Adrenal gland (tissue), 5 donors: ENCODE measurements around the gene B9D2.

Experiments
- POLR2A ChIP-seq, 2 donors: fragments of 450-650 bp; IDR thresholded peaks; one replicate each; pipeline ENCODE4 v1.6.1; 2017; ENCODE audit warnings: antibody characterized with exemption in 2 of 2, mild to moderate bottlenecking in 2 of 2, moderate library complexity in 1 of 2
- TF ChIP-seq, protein P1 (sequence below), 6 experiments: fragments of 450-650 bp in 4 of 6; fragments of 200-600 bp in 2 of 6; sonication (generic) in 1 of 6; IDR thresholded peaks; 1 replicate in 5 of 6; 2 replicates in 1 of 6; pipeline versions ENCODE4 v1.5.1 to v1.8.0; 2016 to 2021; ENCODE audit warnings: antibody characterized with exemption in 6 of 6, mild to moderate bottlenecking in 2 of 6, moderate library complexity in 1 of 6
- donor health status: DM: no; HTN: no; CAD: no.

DNA sequence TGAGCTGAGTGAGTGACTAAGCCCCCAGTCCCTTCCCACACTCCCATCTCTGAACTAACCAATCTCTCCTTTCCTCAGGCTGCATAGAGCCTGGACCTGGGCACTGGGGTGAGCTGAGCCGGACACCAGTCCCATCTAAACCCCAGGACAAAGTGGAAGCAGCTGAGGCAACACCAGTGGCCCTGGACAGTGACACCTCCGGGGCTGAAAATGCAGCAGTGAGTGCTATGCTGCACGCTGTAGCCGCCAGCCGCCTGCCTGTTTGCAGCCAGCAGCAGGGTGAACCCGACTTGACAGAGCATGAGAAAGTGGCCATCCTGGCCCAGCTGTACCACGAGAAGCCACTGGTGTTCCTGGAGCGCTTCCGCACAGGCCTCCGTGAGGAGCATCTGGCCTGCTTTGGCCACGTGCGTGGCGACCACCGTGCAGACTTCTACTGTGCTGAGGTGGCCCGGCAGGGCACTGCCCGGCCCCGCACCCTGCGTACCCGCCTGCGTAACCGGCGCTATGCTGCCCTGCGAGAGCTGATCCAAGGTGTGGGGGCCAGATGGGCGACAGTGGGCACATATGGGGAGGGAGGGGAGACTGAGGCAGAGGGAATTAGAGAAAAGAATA, 47.5 kb downstream of the B9D2 start:
- TF ChIP-seq, protein P1, sequence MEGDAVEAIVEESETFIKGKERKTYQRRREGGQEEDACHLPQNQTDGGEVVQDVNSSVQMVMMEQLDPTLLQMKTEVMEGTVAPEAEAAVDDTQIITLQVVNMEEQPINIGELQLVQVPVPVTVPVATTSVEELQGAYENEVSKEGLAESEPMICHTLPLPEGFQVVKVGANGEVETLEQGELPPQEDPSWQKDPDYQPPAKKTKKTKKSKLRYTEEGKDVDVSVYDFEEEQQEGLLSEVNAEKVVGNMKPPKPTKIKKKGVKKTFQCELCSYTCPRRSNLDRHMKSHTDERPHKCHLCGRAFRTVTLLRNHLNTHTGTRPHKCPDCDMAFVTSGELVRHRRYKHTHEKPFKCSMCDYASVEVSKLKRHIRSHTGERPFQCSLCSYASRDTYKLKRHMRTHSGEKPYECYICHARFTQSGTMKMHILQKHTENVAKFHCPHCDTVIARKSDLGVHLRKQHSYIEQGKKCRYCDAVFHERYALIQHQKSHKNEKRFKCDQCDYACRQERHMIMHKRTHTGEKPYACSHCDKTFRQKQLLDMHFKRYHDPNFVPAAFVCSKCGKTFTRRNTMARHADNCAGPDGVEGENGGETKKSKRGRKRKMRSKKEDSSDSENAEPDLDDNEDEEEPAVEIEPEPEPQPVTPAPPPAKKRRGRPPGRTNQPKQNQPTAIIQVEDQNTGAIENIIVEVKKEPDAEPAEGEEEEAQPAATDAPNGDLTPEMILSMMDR (IDR thresholded peaks at IDR 0.05) = no peak
- TF ChIP-seq POLR2A (IDR thresholded peaks at IDR 0.05) = no peak
